NB4 (cell line): Measurements from ENCODE around the gene TSPAN7.

Experiments
- MYC ChIP-seq: IDR thresholded peaks from 2 replicates; pipeline ENCODE4 v1.6.1; 2011; ENCODE audit warnings: low read depth, low read length
- POLR2A ChIP-seq: IDR thresholded peaks from 2 replicates; pipeline ENCODE4 v1.6.1; 2011; ENCODE audit warnings: mild to moderate bottlenecking; ENCODE audit not compliant: insufficient read length; ENCODE audit errors: extremely low read depth
- TF ChIP-seq, protein P1 (sequence below): IDR thresholded peaks from one replicate; pipeline ENCODE4 v1.5.1; 2012; ENCODE audit warnings: low read depth, low read length
- TF ChIP-seq, protein P2 (sequence below): IDR thresholded peaks from 2 replicates; pipeline ENCODE4 v1.6.1; 2011; ENCODE audit warnings: low read depth, low read length

DNA sequence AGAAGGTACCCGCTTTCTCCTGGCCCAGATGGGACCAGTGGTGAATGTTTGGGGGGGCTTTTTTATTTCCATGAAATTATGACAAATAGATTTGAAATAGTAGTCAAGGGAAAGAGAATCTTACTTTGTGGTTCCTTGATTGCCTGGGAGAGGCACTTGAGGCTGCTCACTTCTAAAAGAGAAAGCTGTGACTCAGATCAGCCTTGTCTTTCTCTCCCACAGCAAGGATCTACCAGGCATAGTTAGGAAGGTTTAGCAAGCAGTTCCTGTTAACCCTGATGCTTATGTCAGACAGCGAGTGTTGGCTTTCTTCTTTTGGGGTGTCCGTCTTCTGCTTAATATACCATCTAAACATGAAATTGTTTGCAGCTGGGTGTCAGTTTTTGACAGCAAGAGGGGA lies 114.5 kb downstream of the TSPAN7 start:
- TF ChIP-seq, protein P1, sequence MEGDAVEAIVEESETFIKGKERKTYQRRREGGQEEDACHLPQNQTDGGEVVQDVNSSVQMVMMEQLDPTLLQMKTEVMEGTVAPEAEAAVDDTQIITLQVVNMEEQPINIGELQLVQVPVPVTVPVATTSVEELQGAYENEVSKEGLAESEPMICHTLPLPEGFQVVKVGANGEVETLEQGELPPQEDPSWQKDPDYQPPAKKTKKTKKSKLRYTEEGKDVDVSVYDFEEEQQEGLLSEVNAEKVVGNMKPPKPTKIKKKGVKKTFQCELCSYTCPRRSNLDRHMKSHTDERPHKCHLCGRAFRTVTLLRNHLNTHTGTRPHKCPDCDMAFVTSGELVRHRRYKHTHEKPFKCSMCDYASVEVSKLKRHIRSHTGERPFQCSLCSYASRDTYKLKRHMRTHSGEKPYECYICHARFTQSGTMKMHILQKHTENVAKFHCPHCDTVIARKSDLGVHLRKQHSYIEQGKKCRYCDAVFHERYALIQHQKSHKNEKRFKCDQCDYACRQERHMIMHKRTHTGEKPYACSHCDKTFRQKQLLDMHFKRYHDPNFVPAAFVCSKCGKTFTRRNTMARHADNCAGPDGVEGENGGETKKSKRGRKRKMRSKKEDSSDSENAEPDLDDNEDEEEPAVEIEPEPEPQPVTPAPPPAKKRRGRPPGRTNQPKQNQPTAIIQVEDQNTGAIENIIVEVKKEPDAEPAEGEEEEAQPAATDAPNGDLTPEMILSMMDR, result no peak
- TF ChIP-seq POLR2A, result no peak
- no peak for TF ChIP-seq MYC
- TF ChIP-seq, protein P2, sequence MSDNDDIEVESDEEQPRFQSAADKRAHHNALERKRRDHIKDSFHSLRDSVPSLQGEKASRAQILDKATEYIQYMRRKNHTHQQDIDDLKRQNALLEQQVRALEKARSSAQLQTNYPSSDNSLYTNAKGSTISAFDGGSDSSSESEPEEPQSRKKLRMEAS, result no peak
